MM.1S (cell line): ENCODE data around the gene STARD6.

ENCODE experiments used
- DNase-seq: peaks from one replicate; pipeline ENCODE4 v3.0.0-alpha.2; 2015
- H2AFZ ChIP-seq: fragments of 300-600 bp; sonication (generic); 2 replicates; pipeline ENCODE4 v1.6.0; 2016; ENCODE audit warnings: antibody characterized with exemption, low read length
- H3F3A ChIP-seq: fragments of 300-600 bp; sonication (generic); 2 replicates; pipeline ENCODE4 v1.6.1; 2016; ENCODE audit warnings: mild to moderate bottlenecking, antibody characterized with exemption, low read length, moderate library complexity, mixed read lengths; ENCODE audit not compliant: insufficient read depth
- H3K27ac ChIP-seq: fragments of 300-600 bp; sonication (generic); 2 replicates; pipeline ENCODE4 v1.5.1; 2016; ENCODE audit warnings: mild to moderate bottlenecking, low read length
- H3K27me3 ChIP-seq: fragments of 300-600 bp; sonication (generic); replicated peaks from 2 replicates; pipeline ENCODE4 v1.6.0; 2016; ENCODE audit warnings: low read length; ENCODE audit not compliant: insufficient read depth
- H3K36me3 ChIP-seq: fragments of 300-600 bp; sonication (generic); replicated peaks from 2 replicates; pipeline ENCODE4 v1.6.1; 2016; ENCODE audit warnings: mild to moderate bottlenecking, low read length, mixed read lengths; ENCODE audit not compliant: insufficient read depth
- H3K4me1 ChIP-seq: fragments of 300-600 bp; sonication (generic); 2 replicates; pipeline ENCODE4 v1.6.1; 2016; ENCODE audit warnings: low read length, mixed read lengths
- H3K4me2 ChIP-seq: fragments of 300-600 bp; sonication (generic); 2 replicates; pipeline ENCODE4 v1.6.0; 2016; ENCODE audit warnings: low read depth, low read length
- H3K4me3 ChIP-seq: fragments of 300-600 bp; sonication (generic); 2 replicates; pipeline ENCODE4 v1.5.1; 2016; ENCODE audit warnings: low read length, mixed read lengths
- H3K79me2 ChIP-seq: fragments of 300-600 bp; sonication (generic); 2 replicates; pipeline ENCODE4 v1.6.1; 2016; ENCODE audit warnings: mixed run types, low read length, mixed read lengths
- H3K9ac ChIP-seq: fragments of 300-600 bp; sonication (generic); 2 replicates; pipeline ENCODE4 v1.6.1; 2016; ENCODE audit warnings: low read length, mixed read lengths
- H3K9me2 ChIP-seq: fragments of 300-600 bp; sonication (generic); replicated peaks from 2 replicates; pipeline ENCODE4 v1.6.1; 2016; ENCODE audit warnings: mild to moderate bottlenecking, low read length, mixed read lengths; ENCODE audit not compliant: insufficient read depth
- H3K9me3 ChIP-seq: fragments of 300-600 bp; sonication (generic); replicated peaks from 2 replicates; pipeline ENCODE4 v1.6.1; 2016; ENCODE audit warnings: mild to moderate bottlenecking, low read length, mixed read lengths; ENCODE audit not compliant: insufficient read depth
- H4K20me1 ChIP-seq: fragments of 300-600 bp; sonication (generic); 2 replicates; pipeline ENCODE4 v1.6.1; 2016; ENCODE audit warnings: mild to moderate bottlenecking, low read length, moderate library complexity, mixed read lengths; ENCODE audit not compliant: insufficient read depth
- EZH2 ChIP-seq: fragments of 300-600 bp; sonication (generic); optimal IDR thresholded peaks from 2 replicates; pipeline ENCODE3; 2017; ENCODE audit warnings: low read depth, mild to moderate bottlenecking, antibody characterized with exemption, low read length, mixed read lengths
- EZH2phosphoT487 ChIP-seq: fragments of 300-600 bp; sonication (generic); IDR thresholded peaks from 2 replicates; pipeline ENCODE4 v1.6.1; 2018; ENCODE audit warnings: antibody characterized with exemption, low read length
- TF ChIP-seq, protein P1 (sequence below): fragments of 300-600 bp; sonication (generic); IDR thresholded peaks from 2 replicates; pipeline ENCODE4 v1.5.1; 2016; ENCODE audit warnings: antibody characterized with exemption, low read length, mixed read lengths

STARD6 gene

DNA sequence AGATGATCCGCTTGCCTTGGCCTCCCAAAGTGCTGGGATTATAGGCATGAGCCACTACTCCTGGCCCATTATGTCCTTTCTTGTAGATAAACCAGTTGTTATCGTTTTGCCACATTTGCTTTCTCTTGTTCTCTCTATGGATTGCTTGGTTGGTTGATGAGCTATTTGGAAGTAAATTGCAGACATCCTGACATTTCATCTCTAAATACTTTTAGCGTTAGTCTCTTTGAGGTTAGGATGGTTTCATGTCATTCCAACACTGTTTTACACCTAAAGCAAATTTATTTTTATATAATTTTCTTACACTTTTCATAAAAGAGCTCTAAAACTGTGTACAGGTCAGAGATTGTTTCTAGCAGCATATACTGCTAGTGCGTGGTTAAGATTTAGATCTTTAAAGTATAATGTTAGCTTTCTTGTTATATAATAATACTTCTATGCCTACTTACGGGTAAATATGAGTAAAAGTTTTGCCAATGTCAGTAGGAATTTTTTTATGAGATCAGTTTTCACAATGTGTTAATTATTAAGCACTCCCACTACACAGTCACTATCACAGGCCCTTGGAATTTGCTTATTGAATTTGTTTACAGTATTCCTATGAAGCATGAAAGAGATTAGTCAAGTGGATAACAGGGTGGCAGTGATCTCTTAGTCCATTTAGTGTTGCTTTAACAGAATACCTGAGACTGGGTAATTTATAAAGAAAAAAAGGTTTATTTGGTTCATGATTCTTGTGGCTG is 78.0 kb downstream of the STARD6 start:
- no peaks in the 10 kb centered on the region for H4K20me1 ChIP-seq
- TF ChIP-seq, protein P1, sequence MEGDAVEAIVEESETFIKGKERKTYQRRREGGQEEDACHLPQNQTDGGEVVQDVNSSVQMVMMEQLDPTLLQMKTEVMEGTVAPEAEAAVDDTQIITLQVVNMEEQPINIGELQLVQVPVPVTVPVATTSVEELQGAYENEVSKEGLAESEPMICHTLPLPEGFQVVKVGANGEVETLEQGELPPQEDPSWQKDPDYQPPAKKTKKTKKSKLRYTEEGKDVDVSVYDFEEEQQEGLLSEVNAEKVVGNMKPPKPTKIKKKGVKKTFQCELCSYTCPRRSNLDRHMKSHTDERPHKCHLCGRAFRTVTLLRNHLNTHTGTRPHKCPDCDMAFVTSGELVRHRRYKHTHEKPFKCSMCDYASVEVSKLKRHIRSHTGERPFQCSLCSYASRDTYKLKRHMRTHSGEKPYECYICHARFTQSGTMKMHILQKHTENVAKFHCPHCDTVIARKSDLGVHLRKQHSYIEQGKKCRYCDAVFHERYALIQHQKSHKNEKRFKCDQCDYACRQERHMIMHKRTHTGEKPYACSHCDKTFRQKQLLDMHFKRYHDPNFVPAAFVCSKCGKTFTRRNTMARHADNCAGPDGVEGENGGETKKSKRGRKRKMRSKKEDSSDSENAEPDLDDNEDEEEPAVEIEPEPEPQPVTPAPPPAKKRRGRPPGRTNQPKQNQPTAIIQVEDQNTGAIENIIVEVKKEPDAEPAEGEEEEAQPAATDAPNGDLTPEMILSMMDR, result no peak
- no peak for TF ChIP-seq EZH2
- TF ChIP-seq EZH2phosphoT487, result no peak
- H3K4me1 ChIP-seq, result peaks cover 9% of the 10 kb centered on the region
- peaks cover 9% of the 10 kb centered on the region for H3F3A ChIP-seq
- no peak overlapping the region for H3K27ac ChIP-seq
- H3K9ac ChIP-seq, result no peak overlapping the region
- H3K27me3 ChIP-seq, result no peaks in the 10 kb centered on the region
- H3K36me3 ChIP-seq, result no peaks in the 10 kb centered on the region
- no peaks in the 10 kb centered on the region for H3K79me2 ChIP-seq
- no peak overlapping the region for H2AFZ ChIP-seq
- no peaks in the 10 kb centered on the region for H3K9me3 ChIP-seq
- H3K4me3 ChIP-seq, result no peak overlapping the region
- no peak for DNase-seq
- H3K4me2 ChIP-seq, result no peak overlapping the region
- H3K9me2 ChIP-seq, result no peaks in the 10 kb centered on the region

GRCh38 chr18:54278615-54279014 is 79.0 kb downstream of the STARD6 start:
- Histone ChIP-seq H3K36me3 (no peaks in the 10 kb centered on the region), H3K4me2 (no peak overlapping the region), H3K27ac (no peak overlapping the region)

GRCh38 chr18:54277899-54278298 is 79.8 kb downstream of the STARD6 start:
- H3K4me2 ChIP-seq, result no peak overlapping the region

More at GRCh38 chr18:54278615-54279014, 79.0 kb downstream of the STARD6 start:
- TF ChIP-seq, protein P1, result no peak
- no peak for TF ChIP-seq EZH2
- no peak for TF ChIP-seq EZH2phosphoT487
- Histone ChIP-seq H3K9me3 (no peaks in the 10 kb centered on the region), H4K20me1 (no peaks in the 10 kb centered on the region), H3F3A (no peaks in the 10 kb centered on the region), H3K27me3 (no peaks in the 10 kb centered on the region), H3K9ac (no peak overlapping the region), H3K4me3 (no peak overlapping the region), H3K4me1 (no peaks in the 10 kb centered on the region), H3K9me2 (no peaks in the 10 kb centered on the region), H3K79me2 (no peaks in the 10 kb centered on the region), H2AFZ (no peak overlapping the region)
- DNase-seq, result no peak

More at GRCh38 chr18:54277899-54278298, 79.8 kb downstream of the STARD6 start:
- DNase-seq, result no peak
- Histone ChIP-seq H3K36me3 (no peaks in the 10 kb centered on the region), H3K4me1 (no peaks in the 10 kb centered on the region), H3K9me2 (no peaks in the 10 kb centered on the region), H3F3A (no peaks in the 10 kb centered on the region), H3K27me3 (no peaks in the 10 kb centered on the region), H3K9ac (no peak overlapping the region), H3K79me2 (no peaks in the 10 kb centered on the region), H3K9me3 (no peaks in the 10 kb centered on the region), H2AFZ (no peak overlapping the region), H3K4me3 (no peak overlapping the region), H4K20me1 (no peaks in the 10 kb centered on the region), H3K27ac (no peak overlapping the region)
- TF ChIP-seq, protein P1, result no peak
- TF ChIP-seq EZH2phosphoT487 (no peak), EZH2 (no peak)
